Ovary (tissue), 3 donors: ENCODE measurements around the gene GLB1L.

ENCODE experiments used
- CTCF ChIP-seq, 3 donors: fragments of 450-650 bp in 2 of 3; fragments of 200-600 bp in 1 of 3; IDR thresholded peaks; one replicate each; pipeline versions ENCODE4 v1.5.1 to v1.8.0; 2016 to 2022; ENCODE audit warnings: antibody characterized with exemption in 3 of 3, mild to moderate bottlenecking in 1 of 3
- EP300 ChIP-seq: sonication (generic); formaldehyde crosslinking; IDR thresholded peaks from one replicate; pipeline ENCODE4 v1.6.1; 2017; ENCODE audit warnings: antibody characterized with exemption
- POLR2A ChIP-seq: fragments of 450-650 bp; IDR thresholded peaks from one replicate; pipeline ENCODE4 v1.6.1; 2017; ENCODE audit warnings: antibody characterized with exemption, mild to moderate bottlenecking, moderate library complexity
- donor health status: DM: no; HTN: no; CAD: no.

- no peak for TF ChIP-seq EP300
- TF ChIP-seq CTCF (IDR thresholded peaks at IDR 0.05) = no peak
- no peak for TF ChIP-seq POLR2A
Measured at GRCh38 chr2:219273937-219274336, 28.7 kb upstream of the GLB1L start.
